ENCODE data around the gene RGS3.

- TF ChIP-seq POLR2A (IDR thresholded peaks at IDR 0.05; ENCODE audit: low read length): no peak
- no peak for TF ChIP-seq GATA1 (IDR thresholded peaks at IDR 0.05; ENCODE audit: low read depth, low read length)
These were observed 173.2 kb downstream of the RGS3 start for GRCh38 chr9:113636693-113637092.

Data from erythroblast (primary cell).